ENCODE results near the gene HSP90AB1. TPM values are rescaled to one million over a fixed set of nuclear protein-coding genes. Genes with fewer than 3 reads are reported as not detected.

The HSP90AB1 gene
- polyA plus RNA-seq, 1 experiment: 943 TPM

DNA sequence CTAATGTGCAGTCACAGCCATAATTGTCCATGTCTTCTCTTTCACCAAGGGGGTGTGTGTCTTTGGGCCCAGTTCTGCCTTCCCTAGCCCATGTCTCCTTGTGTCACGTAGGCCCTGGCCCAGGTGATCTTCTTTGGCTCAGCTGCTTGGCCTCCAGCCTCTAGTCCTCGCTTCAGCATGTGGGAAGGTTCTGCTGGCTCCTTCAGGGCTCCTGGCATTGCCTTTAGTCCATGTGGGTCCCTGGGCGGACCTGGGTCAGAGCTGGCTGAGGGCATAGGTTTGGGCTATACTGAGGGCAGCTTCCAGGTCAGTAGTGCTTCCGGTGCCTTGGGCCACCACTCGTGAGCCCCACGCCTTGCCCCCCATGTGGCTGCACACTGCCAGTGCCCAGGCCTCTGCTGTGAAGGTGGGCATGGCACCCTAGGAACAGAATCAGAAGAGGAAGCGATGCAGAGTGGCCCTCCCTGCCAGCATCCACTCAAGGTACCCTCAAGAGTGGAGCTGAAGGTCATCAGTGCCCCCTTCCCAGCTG lies 53.5 kb downstream of the HSP90AB1 start:
- H3K9me3 ChIP-seq (ENCODE audit: control insufficient read depth, insufficient read depth, low read length): no peaks in the 10 kb centered on the region; the same call in 1 of the 2 replicates
- H3K27me3 ChIP-seq (ENCODE audit: control insufficient read depth, insufficient read depth, low read length): peaks cover 26% of the 10 kb centered on the region
- H3K4me3 ChIP-seq (ENCODE audit: low read depth, low read length): no peak overlapping the region
- ChIA-PET CTCF (no interaction called here), POLR2A (no interaction called here)
- no peak overlapping the region for H3K27ac ChIP-seq (ENCODE audit: low read depth, low read length)
- TF ChIP-seq, protein P1, sequence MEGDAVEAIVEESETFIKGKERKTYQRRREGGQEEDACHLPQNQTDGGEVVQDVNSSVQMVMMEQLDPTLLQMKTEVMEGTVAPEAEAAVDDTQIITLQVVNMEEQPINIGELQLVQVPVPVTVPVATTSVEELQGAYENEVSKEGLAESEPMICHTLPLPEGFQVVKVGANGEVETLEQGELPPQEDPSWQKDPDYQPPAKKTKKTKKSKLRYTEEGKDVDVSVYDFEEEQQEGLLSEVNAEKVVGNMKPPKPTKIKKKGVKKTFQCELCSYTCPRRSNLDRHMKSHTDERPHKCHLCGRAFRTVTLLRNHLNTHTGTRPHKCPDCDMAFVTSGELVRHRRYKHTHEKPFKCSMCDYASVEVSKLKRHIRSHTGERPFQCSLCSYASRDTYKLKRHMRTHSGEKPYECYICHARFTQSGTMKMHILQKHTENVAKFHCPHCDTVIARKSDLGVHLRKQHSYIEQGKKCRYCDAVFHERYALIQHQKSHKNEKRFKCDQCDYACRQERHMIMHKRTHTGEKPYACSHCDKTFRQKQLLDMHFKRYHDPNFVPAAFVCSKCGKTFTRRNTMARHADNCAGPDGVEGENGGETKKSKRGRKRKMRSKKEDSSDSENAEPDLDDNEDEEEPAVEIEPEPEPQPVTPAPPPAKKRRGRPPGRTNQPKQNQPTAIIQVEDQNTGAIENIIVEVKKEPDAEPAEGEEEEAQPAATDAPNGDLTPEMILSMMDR (IDR thresholded peaks at IDR 0.05; ENCODE audit: low read depth, low read length): no peak
- no peak for DNase-seq (ENCODE audit: low read depth, low spot score)

DNA sequence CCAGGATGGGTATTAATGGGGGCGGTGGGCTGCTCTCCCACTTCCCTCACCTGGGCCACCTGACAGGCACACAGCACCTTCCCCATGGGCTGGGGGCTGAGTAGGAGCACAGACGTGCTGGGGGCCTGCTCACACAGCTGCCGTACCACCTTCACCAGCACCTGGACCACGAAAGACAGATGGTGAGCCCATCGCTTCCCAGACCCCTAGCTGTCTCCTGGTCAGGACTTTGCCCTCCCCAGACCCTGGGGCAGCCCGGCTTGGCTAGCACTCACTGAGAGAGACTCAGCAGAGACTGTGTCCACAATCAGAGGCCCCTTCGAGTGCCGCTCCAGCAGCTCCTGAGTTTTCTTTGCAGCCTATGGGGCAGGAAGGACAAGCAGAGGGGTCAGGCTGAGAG lies 54.2 kb downstream of the HSP90AB1 start:
- TF ChIP-seq, protein P1 (IDR thresholded peaks at IDR 0.05; ENCODE audit: low read depth, low read length): no peak
- Histone ChIP-seq H3K9me3 (ENCODE audit: control insufficient read depth, insufficient read depth, low read length) (no peaks in the 10 kb centered on the region; the same call in 1 of the 2 replicates), H3K27ac (ENCODE audit: low read depth, low read length) (no peak overlapping the region), H3K4me3 (ENCODE audit: low read depth, low read length) (no peak overlapping the region), H3K27me3 (ENCODE audit: control insufficient read depth, insufficient read depth, low read length) (peaks cover 21% of the 10 kb centered on the region)
- DNase-seq (ENCODE audit: low read depth, low spot score): no peak
- POLR2A ChIA-PET: no interaction called here
- CTCF ChIA-PET: interaction anchor here (0.7 to 1.7 kb wide), 2 partner anchors 12 to 50 kb away, joined by 3 to 7 read pairs; partner anchors contain the start of gene AARS2

DNA sequence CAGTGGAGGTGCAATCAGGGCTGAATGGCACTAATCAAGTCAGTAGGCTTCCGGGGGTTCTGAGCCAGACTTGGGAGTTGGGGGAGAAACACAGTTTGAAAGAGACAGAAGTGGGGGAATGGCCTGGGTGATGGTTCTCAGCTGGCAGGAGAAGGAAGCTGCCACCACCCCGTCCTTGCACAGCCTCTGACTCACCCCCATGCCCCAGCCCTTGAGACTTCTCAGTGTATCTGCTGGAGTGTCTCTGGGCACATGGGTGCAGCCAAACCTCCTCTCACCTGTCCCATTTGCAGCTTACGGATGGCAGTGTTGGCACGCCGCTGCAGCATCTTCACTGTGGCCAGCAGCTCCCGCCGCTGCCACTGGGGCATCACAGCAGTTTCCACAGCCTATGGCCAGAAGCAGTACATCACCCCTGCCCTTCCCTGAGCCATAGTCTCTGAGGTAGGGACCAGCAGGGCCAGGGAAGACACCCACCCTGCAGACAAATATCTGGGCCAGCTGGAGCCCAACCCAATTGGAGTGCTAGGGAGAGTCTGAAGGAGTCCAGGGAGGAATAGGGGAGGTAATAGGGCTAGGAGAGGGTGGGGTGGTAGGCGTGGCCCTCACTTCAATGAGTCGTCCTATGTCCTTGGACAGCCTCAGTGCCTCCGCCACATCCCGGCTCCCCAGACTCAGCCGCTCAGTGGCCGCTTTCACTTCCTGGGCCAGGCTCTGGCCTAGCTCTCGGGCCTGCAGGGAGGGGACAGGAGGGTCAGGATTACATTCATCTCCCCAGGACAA lies 55.1 kb downstream of the HSP90AB1 start:
- Histone ChIP-seq H3K27ac (ENCODE audit: low read depth, low read length) (no peak overlapping the region), H3K27me3 (ENCODE audit: control insufficient read depth, insufficient read depth, low read length) (peaks cover 13% of the 10 kb centered on the region), H3K4me3 (ENCODE audit: low read depth, low read length) (no peak overlapping the region), H3K9me3 (ENCODE audit: control insufficient read depth, insufficient read depth, low read length) (no peaks in the 10 kb centered on the region; the same call in 1 of the 2 replicates)
- TF ChIP-seq, protein P1 (IDR thresholded peaks at IDR 0.05; ENCODE audit: low read depth, low read length): no peak
- POLR2A ChIA-PET: no interaction called here
- CTCF ChIA-PET: interaction anchor here (0.7 to 1.7 kb wide), 3 partner anchors 11 to 51 kb away, joined by 3 to 9 read pairs (median 7); partner anchors contain the start of gene AARS2
- no peak for DNase-seq (ENCODE audit: low read depth, low spot score)

DNA sequence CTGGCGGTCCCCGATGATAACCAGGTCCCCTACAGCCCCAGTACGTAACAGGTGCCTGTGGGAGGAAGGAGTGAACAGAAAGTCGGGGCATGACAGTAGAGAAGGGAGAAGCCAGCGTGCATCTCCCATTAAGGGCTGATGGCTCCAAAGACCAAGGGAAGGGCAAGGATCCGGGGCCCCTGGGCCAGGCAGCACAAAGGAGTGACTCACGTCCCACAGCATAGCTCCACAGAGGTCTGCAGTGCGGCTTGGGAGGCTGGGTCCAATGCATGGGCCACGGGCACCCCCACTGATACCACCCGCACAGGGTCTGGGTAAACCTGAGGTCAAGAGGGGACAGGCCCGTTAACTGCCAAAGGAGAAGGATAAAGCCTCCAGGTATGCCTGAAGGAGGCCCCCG lies 56.0 kb downstream of the HSP90AB1 start:
- Histone ChIP-seq H3K27me3 (ENCODE audit: control insufficient read depth, insufficient read depth, low read length) (peaks cover 7% of the 10 kb centered on the region), H3K27ac (ENCODE audit: low read depth, low read length) (no peak overlapping the region), H3K9me3 (ENCODE audit: control insufficient read depth, insufficient read depth, low read length) (no peaks in the 10 kb centered on the region), H3K4me3 (ENCODE audit: low read depth, low read length) (no peak overlapping the region)
- POLR2A ChIA-PET: no interaction called here
- CTCF ChIA-PET: interaction anchor here (1.0 to 1.5 kb wide), 3 partner anchors 10 to 35 kb away, joined by 3 to 9 read pairs (median 7); partner anchors contain the start of gene AARS2
- TF ChIP-seq, protein P1 (IDR thresholded peaks at IDR 0.05; ENCODE audit: low read depth, low read length): no peak
- DNase-seq (ENCODE audit: low read depth, low spot score): no peak

Small RNA genes lying within 50 kb of the gene (small RNA-seq; reads per million reads assigned to genes)
- not detected for gene RN7SL811P (ENCODE audit: insufficient read length, low read depth)

Other genes with a start within 250 kb of the HSP90AB1 start
- gene MRPL14, start 119.6 kb upstream of the HSP90AB1 start, polyA plus RNA-seq (2011; rRNA removed): 57.3 and 64.1 TPM in 2 replicates
- gene TMEM63B, start 119.5 kb upstream of the HSP90AB1 start, polyA plus RNA-seq (2011; rRNA removed): 39.4 and 42.1 TPM in 2 replicates
- 0.04 and 0.09 TPM in 2 replicates for gene CAPN11, start 88.3 kb upstream of the HSP90AB1 start, polyA plus RNA-seq (2011; rRNA removed)
- gene MYMX, start 30.2 kb upstream of the HSP90AB1 start, polyA plus RNA-seq (2011; rRNA removed): not detected in 2 replicates
- 13.2 and 14.9 TPM in 2 replicates for gene SLC29A1, start 23.5 kb upstream of the HSP90AB1 start, polyA plus RNA-seq (2011; rRNA removed)
- gene SLC35B2, start 10.4 kb downstream of the HSP90AB1 start, polyA plus RNA-seq (2011; rRNA removed): 83.5 and 107 TPM in 2 replicates
- 13.7 and 17.0 TPM in 2 replicates for gene NFKBIE, start 18.4 kb downstream of the HSP90AB1 start, polyA plus RNA-seq (2011; rRNA removed)
- gene TMEM151B, start 23.3 kb downstream of the HSP90AB1 start, polyA plus RNA-seq (2011; rRNA removed): not detected in 2 replicates
- gene AARS2, start 66.2 kb downstream of the HSP90AB1 start, polyA plus RNA-seq (2011; rRNA removed): 5.8 and 6.2 TPM in 2 replicates
- not detected in 2 replicates for gene SPATS1, start 95.5 kb downstream of the HSP90AB1 start, polyA plus RNA-seq (2011; rRNA removed)
- 14.5 and 22.4 TPM in 2 replicates for gene CDC5L, start 140.6 kb downstream of the HSP90AB1 start, polyA plus RNA-seq (2011; rRNA removed)